Choroid plexus epithelial cell (primary cell): ENCODE data around the gene CYP2R1.
"Not testable (repeated sequence)": the region's sequence is repeated elsewhere in the genome, so short reads cannot be mapped to it uniquely, and the experiment has no call there.

Source experiments
- DNase-seq: peaks from one replicate; pipeline ENCODE4 v3.0.0-alpha.2; 2010; ENCODE audit warnings: low read depth
- H3K4me3 ChIP-seq: 2 replicates; pipeline ENCODE4 v1.5.1; 2011; ENCODE audit warnings: low read depth, mild to moderate bottlenecking, control low read depth, low read length, moderate library complexity
- TF ChIP-seq, protein P1 (sequence below): conservative IDR thresholded peaks from 2 replicates; pipeline ENCODE4 v1.5.1; 2011; ENCODE audit warnings: low read depth, mild to moderate bottlenecking, control low read depth, inconsistent platforms, low read length, moderate library complexity

The CYP2R1 gene

DNA sequence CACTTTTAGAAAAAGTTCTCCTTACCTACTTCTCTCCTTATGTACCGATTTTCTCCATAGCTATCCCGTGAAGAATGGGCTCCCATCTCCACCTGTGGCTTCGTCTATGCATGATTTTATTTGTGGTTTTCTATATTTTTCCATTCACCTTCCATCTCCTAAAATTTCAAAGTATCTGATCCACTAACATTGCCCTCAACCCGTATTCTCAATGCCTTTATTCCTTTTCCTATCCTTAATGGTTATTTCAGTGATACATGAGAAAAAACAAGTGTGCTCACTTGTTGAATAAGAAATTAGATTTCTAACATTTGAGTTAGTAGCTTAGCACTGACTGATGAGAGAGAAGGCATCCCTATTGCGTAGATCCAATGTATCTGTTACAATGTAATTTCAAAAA lies 16.9 kb downstream of the CYP2R1 start:
- TF ChIP-seq, protein P1, sequence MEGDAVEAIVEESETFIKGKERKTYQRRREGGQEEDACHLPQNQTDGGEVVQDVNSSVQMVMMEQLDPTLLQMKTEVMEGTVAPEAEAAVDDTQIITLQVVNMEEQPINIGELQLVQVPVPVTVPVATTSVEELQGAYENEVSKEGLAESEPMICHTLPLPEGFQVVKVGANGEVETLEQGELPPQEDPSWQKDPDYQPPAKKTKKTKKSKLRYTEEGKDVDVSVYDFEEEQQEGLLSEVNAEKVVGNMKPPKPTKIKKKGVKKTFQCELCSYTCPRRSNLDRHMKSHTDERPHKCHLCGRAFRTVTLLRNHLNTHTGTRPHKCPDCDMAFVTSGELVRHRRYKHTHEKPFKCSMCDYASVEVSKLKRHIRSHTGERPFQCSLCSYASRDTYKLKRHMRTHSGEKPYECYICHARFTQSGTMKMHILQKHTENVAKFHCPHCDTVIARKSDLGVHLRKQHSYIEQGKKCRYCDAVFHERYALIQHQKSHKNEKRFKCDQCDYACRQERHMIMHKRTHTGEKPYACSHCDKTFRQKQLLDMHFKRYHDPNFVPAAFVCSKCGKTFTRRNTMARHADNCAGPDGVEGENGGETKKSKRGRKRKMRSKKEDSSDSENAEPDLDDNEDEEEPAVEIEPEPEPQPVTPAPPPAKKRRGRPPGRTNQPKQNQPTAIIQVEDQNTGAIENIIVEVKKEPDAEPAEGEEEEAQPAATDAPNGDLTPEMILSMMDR, result no peak
- H3K4me3 ChIP-seq, result no peak overlapping the region
- no peak for DNase-seq

DNA sequence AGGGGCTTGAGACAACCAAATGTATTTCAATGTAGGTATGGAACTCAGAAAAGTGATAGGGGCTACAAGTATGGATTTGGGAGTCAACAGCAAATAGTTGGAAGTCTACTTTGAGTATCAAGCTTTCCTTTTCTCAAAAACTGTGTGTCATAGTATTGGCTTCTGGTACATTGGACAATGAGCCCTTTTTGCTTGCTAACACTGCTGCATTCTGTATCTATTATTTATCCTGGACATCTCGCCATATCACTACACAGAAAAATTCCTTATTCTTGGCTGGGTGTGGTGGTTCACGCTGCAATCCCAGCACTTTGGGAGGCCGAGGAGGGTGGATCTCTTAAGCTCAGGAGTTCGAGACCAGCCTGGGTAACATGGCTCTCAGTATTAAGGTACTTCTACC lies 18.4 kb downstream of the CYP2R1 start:
- H3K4me3 ChIP-seq, result no peak overlapping the region
- DNase-seq, result no peak
- TF ChIP-seq, protein P1, result no peak

DNA sequence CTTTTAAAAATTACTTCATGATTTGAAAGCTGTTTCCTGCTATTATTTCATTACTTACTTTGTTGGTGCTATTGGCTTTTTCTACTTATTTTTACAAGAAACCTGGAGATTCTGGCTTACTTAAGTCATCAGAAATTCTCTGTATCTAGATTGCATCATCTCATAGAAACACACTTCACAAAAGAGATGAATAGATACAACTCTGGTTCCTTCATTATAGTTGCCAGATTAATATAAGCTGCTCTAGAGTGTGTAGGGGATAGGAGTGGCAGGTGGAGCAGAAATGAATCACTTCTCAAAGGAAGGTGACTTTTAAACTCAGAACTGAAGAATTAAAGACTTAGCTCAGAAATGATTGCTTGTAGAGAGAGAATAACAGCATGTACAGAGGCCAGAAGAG lies 20.0 kb downstream of the CYP2R1 start:
- DNase-seq, result no peak
- H3K4me3 ChIP-seq, result no peak overlapping the region
- TF ChIP-seq, protein P1, result no peak

DNA sequence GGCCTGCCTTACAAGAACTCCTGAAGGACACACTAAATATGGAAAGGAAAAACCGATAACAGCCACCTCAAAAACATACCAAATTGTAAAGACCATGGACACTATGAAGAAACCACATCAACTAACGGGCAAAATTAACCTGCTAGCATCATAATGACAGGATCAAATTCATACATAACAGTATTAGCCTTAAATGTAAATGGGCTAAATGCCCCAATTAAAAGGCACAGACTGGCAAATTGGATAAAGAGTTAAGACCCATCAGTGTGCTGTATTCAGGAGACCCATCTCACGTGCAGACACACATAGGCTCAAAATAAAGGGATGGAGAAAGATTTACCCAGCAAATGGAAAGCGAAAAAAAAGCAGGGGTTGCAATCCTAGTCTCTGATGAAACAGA lies 28.3 kb downstream of the CYP2R1 start:
- DNase-seq, result not testable (repeated sequence)

DNA sequence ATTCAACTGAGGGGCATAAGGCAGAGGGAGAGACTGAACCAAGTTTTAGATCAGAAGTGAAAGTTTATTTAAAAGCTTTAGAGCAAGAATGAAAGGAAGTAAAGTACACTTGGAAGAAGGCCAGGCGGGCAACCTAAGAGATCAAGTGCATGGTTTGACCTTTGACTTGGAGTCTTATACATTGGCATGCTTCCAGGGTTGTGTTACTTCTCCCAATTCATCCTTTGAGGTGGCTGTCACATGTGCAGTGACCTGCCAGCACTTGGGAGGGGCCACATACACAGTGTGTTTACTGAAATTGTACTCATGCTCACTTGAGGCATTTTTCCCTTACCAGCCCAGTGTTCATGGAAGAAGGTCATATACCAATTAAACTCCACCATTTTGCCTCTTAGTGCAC lies 30.4 kb downstream of the CYP2R1 start:
- DNase-seq, result no peak
- H3K4me3 ChIP-seq, result no peak overlapping the region
- TF ChIP-seq, protein P1, result no peak

More for the DNA sequence above, 28.3 kb downstream of the CYP2R1 start:
- not testable (repeated sequence) for H3K4me3 ChIP-seq

DNA sequence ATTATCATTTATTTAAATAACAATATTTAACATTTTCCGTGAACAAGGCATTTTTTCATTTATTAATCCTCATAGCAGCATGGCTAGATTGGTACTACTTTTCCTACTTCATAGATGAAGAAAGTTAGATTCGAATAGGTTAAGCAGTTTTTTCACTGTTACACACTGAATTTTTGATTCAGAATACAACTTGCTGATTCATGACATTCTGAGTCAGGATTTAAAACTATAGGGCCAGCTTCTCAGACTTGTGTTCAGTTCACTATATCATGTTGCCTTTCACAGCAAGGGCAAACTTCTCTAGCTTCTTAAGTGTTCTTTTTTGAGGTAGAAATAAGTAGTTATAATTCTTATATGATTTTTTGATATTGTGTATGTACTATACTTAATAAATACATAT lies 31.5 kb downstream of the CYP2R1 start:
- no peak overlapping the region for H3K4me3 ChIP-seq
- no peak for DNase-seq
- TF ChIP-seq, protein P1, result no peak

DNA sequence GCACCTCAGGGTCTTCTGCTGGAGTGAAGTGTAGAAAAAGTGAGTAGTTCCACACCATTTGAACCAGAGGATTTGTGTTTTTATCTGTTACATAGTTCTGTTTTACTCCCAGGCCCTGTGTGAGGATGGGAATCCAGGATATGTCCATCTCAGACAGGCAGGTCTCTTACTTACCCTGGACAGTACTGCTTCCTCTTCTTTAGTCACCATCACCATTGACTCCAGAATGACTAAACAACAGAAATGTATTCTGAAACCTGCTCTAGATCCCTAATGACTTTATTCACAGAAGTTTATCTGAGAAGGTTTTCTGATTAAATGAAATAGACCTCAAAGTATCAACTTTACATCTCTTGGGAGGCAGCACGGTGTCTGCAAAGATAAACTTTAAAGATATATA lies 33.6 kb downstream of the CYP2R1 start:
- DNase-seq, result no peak
- no peak overlapping the region for H3K4me3 ChIP-seq
- TF ChIP-seq, protein P1, result no peak

DNA sequence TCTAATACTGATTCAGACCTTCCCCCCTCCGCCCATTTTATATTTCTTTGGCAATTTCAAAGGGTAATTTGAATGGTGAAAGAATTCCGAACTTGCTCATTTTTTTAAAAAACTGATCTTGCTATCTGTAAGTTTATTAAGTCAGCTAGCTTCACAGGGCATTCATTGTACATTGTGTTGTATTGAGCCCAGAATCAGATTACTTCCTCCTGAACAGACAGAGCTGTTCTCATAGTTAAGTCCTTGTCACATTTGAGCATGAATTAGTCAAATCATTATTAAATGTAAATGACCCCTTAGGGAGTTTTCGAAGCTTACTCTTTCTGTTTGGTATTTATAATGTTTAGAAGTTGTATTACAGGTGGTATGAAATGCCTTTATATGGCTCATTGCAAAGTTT lies 34.4 kb downstream of the CYP2R1 start:
- DNase-seq, result no peak
- TF ChIP-seq, protein P1, result no peak
- H3K4me3 ChIP-seq, result no peak overlapping the region
